Measurements from ENCODE around the gene BANP. TPM values are rescaled to one million over a fixed set of nuclear protein-coding genes. Genes with fewer than 3 reads are reported as not detected.
A peak's percentile ranks its signal among the peaks of the same experiment; 100 is the strongest.
"Not testable (repeated sequence)": the region's sequence is repeated elsewhere in the genome, so short reads cannot be mapped to it uniquely, and the experiment has no call there.

The BANP gene
- total and polyA plus RNA-seq, 4 donors = 10.3 to 56.6 (median 20.1) TPM

- not testable (repeated sequence) for H3K4me3 ChIP-seq; H3K27ac ChIP-seq (ENCODE audit: low read depth in 1 of 2, low read length in 1 of 2); H3K36me3 ChIP-seq (ENCODE audit: control insufficient read depth in 4 of 4, insufficient read depth in 4 of 4, low read length in 4 of 4); H3K9ac ChIP-seq (ENCODE audit: insufficient read depth in 1 of 2, low read length in 2 of 2); H3K9me3 ChIP-seq (ENCODE audit: control insufficient read depth in 4 of 4, insufficient read depth in 3 of 4, low read length in 3 of 4); H3K27me3 ChIP-seq (ENCODE audit: control insufficient read depth in 3 of 3, insufficient read depth in 3 of 3, low read length in 2 of 3); H3K4me1 ChIP-seq (ENCODE audit: control insufficient read depth in 5 of 5, insufficient read depth in 5 of 5, low read length in 5 of 5)
- peak; percentile 65 for ATAC-seq (ENCODE audit: insufficient read depth, low FRiP score)
- peak; percentile 46 to 77 (median 53) for DNase-seq
- 36 to 38% methylated on average over 36 of the region's 36 CpGs for WGBS, 2 donors
- TF ChIP-seq CTCF (IDR thresholded peaks at IDR 0.05; ENCODE audit: control extremely low read depth, extremely low read depth) = peak; percentile 65
These were observed 41.9 kb upstream of the BANP start for GRCh38 chr16:87909203-87909935.

- not testable (repeated sequence) for ATAC-seq (ENCODE audit: insufficient read depth, low FRiP score); H3K4me1 ChIP-seq (ENCODE audit: control insufficient read depth in 5 of 5, insufficient read depth in 5 of 5, low read length in 5 of 5); H3K9ac ChIP-seq (ENCODE audit: insufficient read depth in 1 of 2, low read length in 2 of 2); H3K27me3 ChIP-seq (ENCODE audit: control insufficient read depth in 3 of 3, insufficient read depth in 3 of 3, low read length in 2 of 3); H3K27ac ChIP-seq (ENCODE audit: low read depth in 1 of 2, low read length in 1 of 2); H3K36me3 ChIP-seq (ENCODE audit: control insufficient read depth in 4 of 4, insufficient read depth in 4 of 4, low read length in 4 of 4); H3K4me3 ChIP-seq; H3K9me3 ChIP-seq (ENCODE audit: control insufficient read depth in 4 of 4, insufficient read depth in 3 of 4, low read length in 3 of 4)
- 68 to 79% methylated on average over 23 of the region's 23 CpGs for WGBS, 2 donors
- DNase-seq = peak in 1 of 3 donors; percentile 13
These were observed 40.0 kb upstream of the BANP start for GRCh38 chr16:87911106-87911763.

GRCh38 chr16:87912691-87913090 is 38.5 kb upstream of the BANP start:
- H3K4me3 ChIP-seq; H3K36me3 ChIP-seq (ENCODE audit: control insufficient read depth in 4 of 4, insufficient read depth in 4 of 4, low read length in 4 of 4); ATAC-seq (ENCODE audit: insufficient read depth, low FRiP score); H3K9ac ChIP-seq (ENCODE audit: insufficient read depth in 1 of 2, low read length in 2 of 2); H3K4me1 ChIP-seq (ENCODE audit: control insufficient read depth in 5 of 5, insufficient read depth in 5 of 5, low read length in 5 of 5); H3K27ac ChIP-seq (ENCODE audit: low read depth in 1 of 2, low read length in 1 of 2); H3K27me3 ChIP-seq (ENCODE audit: control insufficient read depth in 3 of 3, insufficient read depth in 3 of 3, low read length in 2 of 3); H3K9me3 ChIP-seq (ENCODE audit: control insufficient read depth in 4 of 4, insufficient read depth in 3 of 4, low read length in 3 of 4); DNase-seq: not testable (repeated sequence)
- WGBS, 2 donors = 77 to 83% methylated on average over 18 of the region's 18 CpGs

GRCh38 chr16:87914021-87914725 is 37.1 kb upstream of the BANP start:
- 70 to 75% methylated on average over 23 to 27 of the region's 27 CpGs for WGBS, 2 donors
- not testable (repeated sequence) for ATAC-seq (ENCODE audit: insufficient read depth, low FRiP score); H3K4me3 ChIP-seq; H3K36me3 ChIP-seq (ENCODE audit: control insufficient read depth in 4 of 4, insufficient read depth in 4 of 4, low read length in 4 of 4); H3K9ac ChIP-seq (ENCODE audit: insufficient read depth in 1 of 2, low read length in 2 of 2); DNase-seq; H3K4me1 ChIP-seq (ENCODE audit: control insufficient read depth in 5 of 5, insufficient read depth in 5 of 5, low read length in 5 of 5); H3K27me3 ChIP-seq (ENCODE audit: control insufficient read depth in 3 of 3, insufficient read depth in 3 of 3, low read length in 2 of 3); H3K9me3 ChIP-seq (ENCODE audit: control insufficient read depth in 4 of 4, insufficient read depth in 3 of 4, low read length in 3 of 4); H3K27ac ChIP-seq (ENCODE audit: low read depth in 1 of 2, low read length in 1 of 2)

Measured in lung (tissue), 12 donors.